Measurements from ENCODE around the gene BAZ1B.

DNA sequence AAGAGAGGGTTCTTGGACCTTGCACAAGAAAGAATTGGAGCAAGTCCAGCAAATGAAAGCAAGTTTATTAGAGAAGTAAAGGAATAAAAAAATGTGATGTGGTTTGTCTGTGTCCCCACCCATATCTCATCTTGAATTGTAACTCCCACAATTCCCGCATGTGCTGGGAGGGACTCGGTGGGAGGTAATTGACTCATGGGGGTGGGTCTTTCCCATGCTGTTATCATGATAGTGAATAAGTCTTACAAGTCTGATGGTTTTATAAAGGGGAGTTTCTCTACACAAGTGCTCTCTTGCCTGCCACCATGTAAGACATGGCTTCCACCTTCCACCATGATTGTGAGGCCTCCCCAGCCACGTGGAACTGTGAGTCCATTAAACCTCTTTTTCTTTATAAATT is 127.7 kb downstream of the BAZ1B start:
- TF ChIP-seq, protein P1, sequence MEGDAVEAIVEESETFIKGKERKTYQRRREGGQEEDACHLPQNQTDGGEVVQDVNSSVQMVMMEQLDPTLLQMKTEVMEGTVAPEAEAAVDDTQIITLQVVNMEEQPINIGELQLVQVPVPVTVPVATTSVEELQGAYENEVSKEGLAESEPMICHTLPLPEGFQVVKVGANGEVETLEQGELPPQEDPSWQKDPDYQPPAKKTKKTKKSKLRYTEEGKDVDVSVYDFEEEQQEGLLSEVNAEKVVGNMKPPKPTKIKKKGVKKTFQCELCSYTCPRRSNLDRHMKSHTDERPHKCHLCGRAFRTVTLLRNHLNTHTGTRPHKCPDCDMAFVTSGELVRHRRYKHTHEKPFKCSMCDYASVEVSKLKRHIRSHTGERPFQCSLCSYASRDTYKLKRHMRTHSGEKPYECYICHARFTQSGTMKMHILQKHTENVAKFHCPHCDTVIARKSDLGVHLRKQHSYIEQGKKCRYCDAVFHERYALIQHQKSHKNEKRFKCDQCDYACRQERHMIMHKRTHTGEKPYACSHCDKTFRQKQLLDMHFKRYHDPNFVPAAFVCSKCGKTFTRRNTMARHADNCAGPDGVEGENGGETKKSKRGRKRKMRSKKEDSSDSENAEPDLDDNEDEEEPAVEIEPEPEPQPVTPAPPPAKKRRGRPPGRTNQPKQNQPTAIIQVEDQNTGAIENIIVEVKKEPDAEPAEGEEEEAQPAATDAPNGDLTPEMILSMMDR (IDR thresholded peaks at IDR 0.05 in 4 of 5, conservative IDR thresholded peaks at IDR 0.05 in 1 of 5): no peak
- TF ChIP-seq POLR2A (IDR thresholded peaks at IDR 0.05): no peak
